HEK293 (cell line): ENCODE measurements around the gene CHRNA4.

ENCODE experiments used
- CTCF ChIA-PET: fragments of 350-600 bp; formaldehyde crosslinking; extraction: SDS; loops from one replicate; lab custom pipeline; 2021; ENCODE audit warnings: antibody characterized with exemption; lab: Yijun Ruan, JAX
- POLR2A ChIA-PET: fragments of 300-600 bp; formaldehyde crosslinking; extraction: SDS; loops from one replicate; lab custom pipeline; 2020; ENCODE audit warnings: antibody characterized with exemption, inconsistent platforms; lab: Yijun Ruan, JAX
- H3K27ac ChIP-seq: fragments of 200-500 bp; sonication (Bioruptor generic); 2 replicates; pipeline ENCODE4 v1.5.1; 2014; ENCODE audit warnings: low read depth, low read length, control low read depth, inconsistent platforms; ENCODE audit errors: extremely low read depth
- H3K36me3 ChIP-seq, 2 experiments: fragments of 200-500 bp in 1 of 2; sonication (Bioruptor generic) in 1 of 2; 1 replicate in 1 of 2; 2 replicates in 1 of 2; pipeline ENCODE4 v1.5.1; 2014 to 2017; ENCODE audit warnings: inconsistent platforms in 2 of 2, low read length in 2 of 2; ENCODE audit not compliant: control insufficient read depth in 2 of 2, insufficient read depth in 1 of 2
- H3K4me1 ChIP-seq: fragments of 200-500 bp; sonication (Bioruptor generic); 2 replicates; pipeline ENCODE4 v1.5.1; 2014; ENCODE audit warnings: mild to moderate bottlenecking, low read length, inconsistent platforms; ENCODE audit not compliant: control insufficient read depth, insufficient read depth
- H3K4me3 ChIP-seq: 2 replicates; pipeline ENCODE4 v1.5.1; 2011; ENCODE audit warnings: low read depth, mild to moderate bottlenecking, control low read depth, low read length, moderate library complexity
- H3K9me3 ChIP-seq: fragments of 200-500 bp; sonication (Bioruptor generic); 2 replicates; pipeline ENCODE4 v1.5.1; 2014; ENCODE audit warnings: low read depth, low read length, inconsistent platforms; ENCODE audit not compliant: control insufficient read depth, insufficient read depth
- EGR2 ChIP-seq: fragments of 450-650 bp; formaldehyde crosslinking; IDR thresholded peaks from 2 replicates; pipeline ENCODE4 v1.5.1; 2016; ENCODE audit warnings: low read depth, missing biosample characterization, missing genetic modification characterization
- GLI2 ChIP-seq: fragments of 450-650 bp; formaldehyde crosslinking; IDR thresholded peaks from 2 replicates; pipeline ENCODE4; 2017; ENCODE audit warnings: missing biosample characterization, missing genetic modification characterization, low read depth, borderline replicate concordance
- KLF1 ChIP-seq: fragments of 450-650 bp; formaldehyde crosslinking; IDR thresholded peaks from 2 replicates; pipeline ENCODE4 v1.5.1; 2016; ENCODE audit warnings: missing biosample characterization, missing genetic modification characterization
- PRDM10 ChIP-seq: fragments of 450-650 bp; formaldehyde crosslinking; IDR thresholded peaks from 2 replicates; pipeline ENCODE4 v1.5.1; 2016; ENCODE audit warnings: missing biosample characterization, missing genetic modification characterization
- ZBTB10 ChIP-seq: fragments of 450-650 bp; formaldehyde crosslinking; IDR thresholded peaks from 2 replicates; pipeline ENCODE4 v1.5.1; 2016; ENCODE audit warnings: missing biosample characterization, missing genetic modification characterization
- ZBTB17 ChIP-seq: fragments of 450-650 bp; formaldehyde crosslinking; IDR thresholded peaks from 2 replicates; pipeline ENCODE4 v1.5.1; 2016; ENCODE audit warnings: missing biosample characterization, missing genetic modification characterization
- ZFHX2 ChIP-seq: fragments of 450-650 bp; formaldehyde crosslinking; conservative IDR thresholded peaks from 2 replicates; pipeline ENCODE4 v1.5.1; 2016; ENCODE audit warnings: missing biosample characterization, missing genetic modification characterization
- ZFP3 ChIP-seq: fragments of 450-650 bp; formaldehyde crosslinking; IDR thresholded peaks from 2 replicates; pipeline ENCODE4 v1.5.1; 2016; ENCODE audit warnings: low read depth, missing biosample characterization, missing genetic modification characterization
- ZNF114 ChIP-seq: fragments of 450-650 bp; formaldehyde crosslinking; IDR thresholded peaks from 2 replicates; pipeline ENCODE4 v1.5.0; 2017; ENCODE audit warnings: missing biosample characterization, missing genetic modification characterization
- ZNF133 ChIP-seq: fragments of 450-650 bp; formaldehyde crosslinking; IDR thresholded peaks from 2 replicates; pipeline ENCODE4 v1.5.1; 2016; ENCODE audit warnings: missing biosample characterization, missing genetic modification characterization
- ZNF558 ChIP-seq: fragments of 450-650 bp; formaldehyde crosslinking; IDR thresholded peaks from 2 replicates; pipeline ENCODE4 v1.5.1; 2016; ENCODE audit warnings: missing biosample characterization, missing genetic modification characterization

Gene CHRNA4

GRCh38 chr20:63376283-63377250, 15.4 kb upstream of the CHRNA4 start (continued):
- no peak for TF ChIP-seq ZNF114 (tag by site-specific recombination)
- TF ChIP-seq, all 188 proteins: peak for 0

GRCh38 chr20:63375438-63375837, 14.3 kb upstream of the CHRNA4 start:
- TF ChIP-seq ZBTB10 (tag by site-specific recombination), result peak; percentile 99
- no peak for TF ChIP-seq ZNF133 (tag by site-specific recombination)
- TF ChIP-seq, all 188 proteins: peak for 1
- Histone ChIP-seq H3K4me1 (no peaks in the 10 kb centered on the region), H3K36me3 (no peaks in the 10 kb centered on the region), H3K4me3 (no peak overlapping the region), H3K27ac (no peak overlapping the region), H3K9me3 (no peaks in the 10 kb centered on the region)
- ChIA-PET CTCF (interaction anchor here (2.4 kb wide), 1 partner anchor 66 kb away, joined by 6 read pairs; no protein-coding TSS in a partner anchor), POLR2A (no interaction called here)

- TF ChIP-seq ZFHX2 (tag by site-specific recombination) (peak; percentile 39; the same call in 1 of the 2 replicates), ZBTB17 (tag by site-specific recombination) (no peak), EGR2 (tag by site-specific recombination) (peak; percentile 60)
- no peaks in the 10 kb centered on the region for H3K9me3 ChIP-seq
- H3K27ac ChIP-seq, result no peak overlapping the region
- POLR2A ChIA-PET, result no interaction called here
- no peak overlapping the region for H3K4me3 ChIP-seq
- H3K4me1 ChIP-seq, result no peaks in the 10 kb centered on the region
- no peaks in the 10 kb centered on the region for H3K36me3 ChIP-seq
- CTCF ChIA-PET, result interaction anchor here (2.4 kb wide), 1 partner anchor 65 kb away, joined by 6 read pairs; no protein-coding TSS in a partner anchor
Observed at GRCh38 chr20:63374504-63374903, 13.4 kb upstream of the CHRNA4 start.

GRCh38 chr20:63373996-63374395, 12.8 kb upstream of the CHRNA4 start:
- ChIA-PET CTCF (interaction anchor here (0.6 to 2.4 kb wide), 3 partner anchors 8 to 272 kb away, joined by 3 to 6 read pairs (median 4); no protein-coding TSS in a partner anchor), POLR2A (no interaction called here)
- no peaks in the 10 kb centered on the region for H3K4me1 ChIP-seq
- TF ChIP-seq GLI2 (tag by site-specific recombination), result no peak
- no peak for TF ChIP-seq ZFP3
- TF ChIP-seq ZNF558, result no peak
- no peak overlapping the region for H3K27ac ChIP-seq
- no peak overlapping the region for H3K4me3 ChIP-seq
- H3K9me3 ChIP-seq, result no peaks in the 10 kb centered on the region
- H3K36me3 ChIP-seq, result no peaks in the 10 kb centered on the region

- Histone ChIP-seq H3K4me1 (no peaks in the 10 kb centered on the region), H3K9me3 (no peaks in the 10 kb centered on the region), H3K4me3 (no peak overlapping the region), H3K36me3 (no peaks in the 10 kb centered on the region), H3K27ac (no peak overlapping the region)
- POLR2A ChIA-PET, result no interaction called here
- CTCF ChIA-PET, result interaction anchor here (0.6 to 2.4 kb wide), 4 partner anchors 9 to 273 kb away, joined by 3 to 6 read pairs (median 4); no protein-coding TSS in a partner anchor
- TF ChIP-seq PRDM10 (tag by site-specific recombination) (no peak), KLF1 (tag by site-specific recombination) (peak; percentile 37; the same call in 1 of the 2 replicates)
Observed at GRCh38 chr20:63372971-63373885, 12.1 kb upstream of the CHRNA4 start.
